Neural progenitor cell (in vitro differentiated cells): Measurements from ENCODE around the gene USP15. TPM values are rescaled to one million over a fixed set of nuclear protein-coding genes. Genes with fewer than 3 reads are reported as not detected.

Experiments
- DNase-seq: peaks from one replicate; pipeline ENCODE4 v3.0.0-alpha.2; 2016; ENCODE audit warnings: low spot score
- H2AFZ ChIP-seq: fragments of 200-600 bp; sonication (generic); replicated peaks from 2 replicates; pipeline ENCODE4 v1.6.1; 2016; ENCODE audit warnings: antibody characterized with exemption
- H3F3A ChIP-seq: fragments of 200-600 bp; sonication (generic); 2 replicates; pipeline ENCODE4 v1.6.1; 2016; ENCODE audit warnings: antibody characterized with exemption, low read depth
- H3K27ac ChIP-seq: fragments of 200-600 bp; sonication (generic); 2 replicates; pipeline ENCODE4 v1.5.1; 2016; ENCODE audit warnings: mild to moderate bottlenecking
- H3K27me3 ChIP-seq: fragments of 200-600 bp; sonication (generic); 2 replicates; pipeline ENCODE4 v1.6.1; 2016; ENCODE audit warnings: mild to moderate bottlenecking, moderate library complexity
- H3K36me3 ChIP-seq: fragments of 200-600 bp; sonication (generic); 2 replicates; pipeline ENCODE4 v1.5.1; 2016
- H3K4me1 ChIP-seq: fragments of 200-600 bp; sonication (generic); 2 replicates; pipeline ENCODE4 v1.6.1; 2016; ENCODE audit warnings: mixed run types
- H3K4me2 ChIP-seq: fragments of 200-600 bp; sonication (generic); 2 replicates; pipeline ENCODE4 v1.6.1; 2016
- H3K4me3 ChIP-seq: fragments of 200-600 bp; sonication (generic); 2 replicates; pipeline ENCODE4 v1.5.1; 2016
- H3K79me2 ChIP-seq: fragments of 200-600 bp; sonication (generic); 2 replicates; pipeline ENCODE4 v1.6.1; 2016; ENCODE audit warnings: low read depth
- H3K9ac ChIP-seq: fragments of 200-600 bp; sonication (generic); 2 replicates; pipeline ENCODE4 v1.6.1; 2016
- H3K9me3 ChIP-seq: fragments of 200-600 bp; sonication (generic); 2 replicates; pipeline ENCODE4 v1.5.1; 2016; ENCODE audit warnings: low read depth
- H4K20me1 ChIP-seq: fragments of 200-600 bp; sonication (generic); 2 replicates; pipeline ENCODE4 v1.6.1; 2016; ENCODE audit warnings: low read depth
- H3K27ac Mint-ChIP-seq: 3 replicates; pipeline ENCODE4 v1.8.0; 2021; ENCODE audit warnings: mixed read lengths
- H3K27me3 Mint-ChIP-seq: 2 replicates; pipeline ENCODE4 v1.8.0; 2022; ENCODE audit warnings: low read depth, mild to moderate bottlenecking, inconsistent platforms, moderate library complexity, mixed read lengths; ENCODE audit not compliant: insufficient read depth
- H3K36me3 Mint-ChIP-seq: 3 replicates; pipeline ENCODE4 v1.8.0; 2021; ENCODE audit warnings: mixed read lengths
- H3K4me1 Mint-ChIP-seq: 3 replicates; pipeline ENCODE4 v1.8.0; 2021; ENCODE audit warnings: mixed read lengths
- H3K4me3 Mint-ChIP-seq: 3 replicates; pipeline ENCODE4 v1.8.0; 2021; ENCODE audit warnings: mild to moderate bottlenecking, moderate library complexity, mixed read lengths
- H3K9me3 Mint-ChIP-seq: 3 replicates; pipeline ENCODE4 v1.8.0; 2020; ENCODE audit warnings: mixed read lengths
- CTCF ChIP-seq: fragments of 200-600 bp; sonication (generic); IDR thresholded peaks from 2 replicates; pipeline ENCODE4 v1.5.1; 2017; ENCODE audit warnings: antibody characterized with exemption, mild to moderate bottlenecking
- EZH2 ChIP-seq: fragments of 200-600 bp; sonication (generic); IDR thresholded peaks from 2 replicates; pipeline ENCODE4 v1.6.1; 2017; ENCODE audit warnings: antibody characterized with exemption, mild to moderate bottlenecking, moderate library complexity
- EZH2phosphoT487 ChIP-seq: fragments of 200-600 bp; sonication (generic); IDR thresholded peaks from 2 replicates; pipeline ENCODE4 v1.6.1; 2017; ENCODE audit warnings: antibody characterized with exemption
- total RNA-seq: library from RNA; depleted of rRNA; stranded (reverse); fragments of >200 nt; gene quantifications from 2 replicates; pipeline ENCODE4 v1.2.3, GENCODE V29; 2015; ENCODE audit warnings: low replicate concordance

Gene USP15
- total RNA-seq, 1 donor from 2014 or later: 36.0 TPM

GRCh38 chr12:62282057-62282774 lies 22.0 kb downstream of the USP15 start:
- Histone ChIP-seq H3K9me3 (no peaks in the 10 kb centered on the region), H2AFZ (no peak overlapping the region), H3K4me1 (no peaks in the 10 kb centered on the region), H3K4me3 (no peak overlapping the region), H3F3A (no peaks in the 10 kb centered on the region), H4K20me1 (peaks cover 2% of the 10 kb centered on the region), H3K9ac (no peak overlapping the region), H3K27me3 (no peaks in the 10 kb centered on the region), H3K36me3 (no peaks in the 10 kb centered on the region), H3K27ac (no peak overlapping the region), H3K4me2 (no peak overlapping the region), H3K79me2 (peaks cover 86% of the 10 kb centered on the region)
- TF ChIP-seq EZH2 (no peak), EZH2phosphoT487 (no peak), CTCF (no peak)
- no peak for DNase-seq
- Mint-ChIP-seq H3K4me3 (no peak overlapping the region), H3K27ac (no peak overlapping the region), H3K9me3 (peaks cover 3% of the 10 kb centered on the region), H3K27me3 (no peaks in the 10 kb centered on the region), H3K36me3 (peaks cover 15% of the 10 kb centered on the region), H3K4me1 (no peaks in the 10 kb centered on the region)

GRCh38 chr12:62284749-62285148 lies 24.5 kb downstream of the USP15 start:
- Histone ChIP-seq H3K27me3 (no peaks in the 10 kb centered on the region), H2AFZ (no peak overlapping the region), H3K9me3 (no peaks in the 10 kb centered on the region), H3K36me3 (no peaks in the 10 kb centered on the region), H3K9ac (no peak overlapping the region), H3K4me3 (no peak overlapping the region), H3F3A (no peaks in the 10 kb centered on the region), H4K20me1 (no peaks in the 10 kb centered on the region), H3K4me2 (no peak overlapping the region), H3K4me1 (no peaks in the 10 kb centered on the region), H3K27ac (no peak overlapping the region), H3K79me2 (peaks cover 89% of the 10 kb centered on the region)
- no peak overlapping the region for H3K4me3 Mint-ChIP-seq
- no peak for DNase-seq
- no peak for TF ChIP-seq EZH2phosphoT487
- TF ChIP-seq CTCF: no peak
- no peak for TF ChIP-seq EZH2
- no peak overlapping the region for H3K27ac Mint-ChIP-seq
- peaks cover 29% of the 10 kb centered on the region for H3K36me3 Mint-ChIP-seq
- H3K4me1 Mint-ChIP-seq: no peaks in the 10 kb centered on the region
- peaks cover 24% of the 10 kb centered on the region for H3K9me3 Mint-ChIP-seq
- H3K27me3 Mint-ChIP-seq: no peaks in the 10 kb centered on the region

- DNase-seq: no peak
- H3K27ac ChIP-seq: no peak overlapping the region
These were observed 25.1 kb downstream of the USP15 start for GRCh38 chr12:62285284-62285683.

More at GRCh38 chr12:62285284-62285683, 25.1 kb downstream of the USP15 start:
- H3K27me3 Mint-ChIP-seq: no peaks in the 10 kb centered on the region
- Histone ChIP-seq H3F3A (no peaks in the 10 kb centered on the region), H3K4me3 (no peak overlapping the region), H3K79me2 (peaks cover 92% of the 10 kb centered on the region), H2AFZ (no peak overlapping the region), H4K20me1 (no peaks in the 10 kb centered on the region), H3K4me1 (no peaks in the 10 kb centered on the region), H3K27me3 (no peaks in the 10 kb centered on the region), H3K9ac (no peak overlapping the region), H3K4me2 (no peak overlapping the region), H3K9me3 (no peaks in the 10 kb centered on the region), H3K36me3 (peaks cover under 1% of the 10 kb centered on the region)
- H3K27ac Mint-ChIP-seq: no peak overlapping the region
- TF ChIP-seq EZH2phosphoT487 (no peak), CTCF (no peak), EZH2 (no peak)
- no peak overlapping the region for H3K4me3 Mint-ChIP-seq
- H3K4me1 Mint-ChIP-seq: no peaks in the 10 kb centered on the region
- peaks cover 29% of the 10 kb centered on the region for H3K9me3 Mint-ChIP-seq
- peaks cover 33% of the 10 kb centered on the region for H3K36me3 Mint-ChIP-seq
